ENCODE results near the gene CPNE1. TPM values are rescaled to one million over a fixed set of nuclear protein-coding genes. Genes with fewer than 3 reads are reported as not detected.

Gene CPNE1
- total RNA-seq, 4 donors from 2014 or later: 43.3 to 238 (median 103) TPM

DNA sequence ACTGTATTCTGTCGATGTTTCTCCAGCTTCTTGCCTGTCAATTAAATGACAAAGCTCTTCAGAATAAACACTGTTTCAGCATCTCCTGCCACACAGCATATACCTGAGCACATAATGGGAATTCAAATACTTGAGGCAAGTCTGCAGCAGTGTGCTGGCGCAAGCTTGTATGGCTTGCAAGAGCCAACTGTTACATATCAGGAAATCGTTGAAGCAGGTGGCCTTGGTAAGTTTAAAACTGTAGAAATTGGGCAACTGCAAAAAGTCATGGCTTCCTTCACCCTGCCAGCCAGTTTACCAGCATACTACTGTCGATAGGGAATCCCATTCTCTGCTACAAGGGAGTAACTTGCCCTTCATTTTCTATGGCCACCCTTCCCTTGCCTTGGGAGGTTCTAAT, 23.0 kb downstream of the CPNE1 start:
- Histone ChIP-seq H3K36me3 (no peaks in the 10 kb centered on the region), H3K9me3 (no peaks in the 10 kb centered on the region), H3K4me3 (no peak overlapping the region), H3K4me1 (peaks cover 11% of the 10 kb centered on the region), H3K27ac (no peak overlapping the region), H3K27me3 (no peaks in the 10 kb centered on the region)
- DNase-seq (ENCODE audit: low spot score in 2 of 2): no peak
- WGBS: 88% methylated on average over 4 of the region's 4 CpGs
- no peak for TF ChIP-seq POLR2A (IDR thresholded peaks at IDR 0.05)
- no peak for TF ChIP-seq POLR2AphosphoS5 (IDR thresholded peaks at IDR 0.05)
- TF ChIP-seq EP300 (IDR thresholded peaks at IDR 0.05): no peak
- TF ChIP-seq, protein P1, sequence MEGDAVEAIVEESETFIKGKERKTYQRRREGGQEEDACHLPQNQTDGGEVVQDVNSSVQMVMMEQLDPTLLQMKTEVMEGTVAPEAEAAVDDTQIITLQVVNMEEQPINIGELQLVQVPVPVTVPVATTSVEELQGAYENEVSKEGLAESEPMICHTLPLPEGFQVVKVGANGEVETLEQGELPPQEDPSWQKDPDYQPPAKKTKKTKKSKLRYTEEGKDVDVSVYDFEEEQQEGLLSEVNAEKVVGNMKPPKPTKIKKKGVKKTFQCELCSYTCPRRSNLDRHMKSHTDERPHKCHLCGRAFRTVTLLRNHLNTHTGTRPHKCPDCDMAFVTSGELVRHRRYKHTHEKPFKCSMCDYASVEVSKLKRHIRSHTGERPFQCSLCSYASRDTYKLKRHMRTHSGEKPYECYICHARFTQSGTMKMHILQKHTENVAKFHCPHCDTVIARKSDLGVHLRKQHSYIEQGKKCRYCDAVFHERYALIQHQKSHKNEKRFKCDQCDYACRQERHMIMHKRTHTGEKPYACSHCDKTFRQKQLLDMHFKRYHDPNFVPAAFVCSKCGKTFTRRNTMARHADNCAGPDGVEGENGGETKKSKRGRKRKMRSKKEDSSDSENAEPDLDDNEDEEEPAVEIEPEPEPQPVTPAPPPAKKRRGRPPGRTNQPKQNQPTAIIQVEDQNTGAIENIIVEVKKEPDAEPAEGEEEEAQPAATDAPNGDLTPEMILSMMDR (IDR thresholded peaks at IDR 0.05): no peak

DNA sequence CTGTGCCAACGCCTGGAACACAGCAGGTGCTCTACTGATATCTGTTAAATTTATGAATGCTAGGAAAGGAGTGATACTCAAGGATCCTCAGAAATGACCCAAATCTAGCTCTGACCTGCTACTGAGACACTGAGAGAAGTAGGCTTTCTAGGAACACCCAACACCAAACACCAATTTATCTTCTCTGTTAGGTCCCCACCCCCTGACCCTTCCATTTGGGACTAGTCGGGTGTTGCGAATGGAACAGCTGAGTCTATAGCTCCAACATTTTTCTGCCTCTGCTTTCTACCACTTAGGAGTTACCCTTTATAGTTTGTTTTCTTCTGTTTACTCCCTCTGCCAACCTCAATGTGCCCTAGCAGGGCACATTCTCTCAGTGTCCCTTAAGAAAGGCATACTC, 24.0 kb downstream of the CPNE1 start:
- Histone ChIP-seq H3K9me3 (no peaks in the 10 kb centered on the region), H3K4me3 (no peak overlapping the region), H3K4me1 (peaks cover 16% of the 10 kb centered on the region), H3K36me3 (no peaks in the 10 kb centered on the region), H3K27me3 (no peaks in the 10 kb centered on the region), H3K27ac (no peak overlapping the region)
- WGBS: 78% methylated on average over 3 of the region's 3 CpGs
- TF ChIP-seq POLR2A (IDR thresholded peaks at IDR 0.05): no peak
- no peak for TF ChIP-seq EP300 (IDR thresholded peaks at IDR 0.05)
- no peak for TF ChIP-seq POLR2AphosphoS5 (IDR thresholded peaks at IDR 0.05)
- TF ChIP-seq, protein P1 (IDR thresholded peaks at IDR 0.05): no peak
- no peak for DNase-seq (ENCODE audit: low spot score in 2 of 2)

DNA sequence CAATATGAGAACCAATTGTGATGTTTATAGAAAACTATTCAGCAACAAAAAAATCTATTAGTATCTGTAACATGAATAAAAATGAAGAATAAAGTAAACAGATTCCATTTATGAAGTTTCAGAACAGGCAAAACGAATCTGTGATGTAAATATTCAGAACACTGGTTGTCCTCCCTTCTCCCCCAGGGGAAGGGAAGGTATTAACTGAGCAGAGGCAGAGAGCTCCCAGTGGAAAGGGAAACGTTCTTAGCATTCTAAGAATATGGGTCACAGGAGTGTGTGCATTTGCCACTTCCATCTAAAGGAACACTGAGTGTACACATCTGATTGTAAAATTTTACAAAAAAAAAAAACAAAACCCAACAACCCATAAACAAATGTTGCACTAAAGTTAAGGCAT, 25.9 kb downstream of the CPNE1 start:
- no peak for DNase-seq (ENCODE audit: low spot score in 2 of 2)
- H3K27ac ChIP-seq: no peak overlapping the region
- no peaks in the 10 kb centered on the region for H3K27me3 ChIP-seq
- H3K9me3 ChIP-seq: no peaks in the 10 kb centered on the region
- no peaks in the 10 kb centered on the region for H3K36me3 ChIP-seq
- 39% methylated on average over 2 of the region's 2 CpGs for WGBS
- TF ChIP-seq POLR2AphosphoS5 (IDR thresholded peaks at IDR 0.05): no peak
- TF ChIP-seq EP300 (IDR thresholded peaks at IDR 0.05): no peak
- no peak for TF ChIP-seq POLR2A (IDR thresholded peaks at IDR 0.05)
- TF ChIP-seq, protein P1 (IDR thresholded peaks at IDR 0.05): no peak
- peaks cover 12% of the 10 kb centered on the region for H3K4me1 ChIP-seq
- H3K4me3 ChIP-seq: no peak overlapping the region

DNA sequence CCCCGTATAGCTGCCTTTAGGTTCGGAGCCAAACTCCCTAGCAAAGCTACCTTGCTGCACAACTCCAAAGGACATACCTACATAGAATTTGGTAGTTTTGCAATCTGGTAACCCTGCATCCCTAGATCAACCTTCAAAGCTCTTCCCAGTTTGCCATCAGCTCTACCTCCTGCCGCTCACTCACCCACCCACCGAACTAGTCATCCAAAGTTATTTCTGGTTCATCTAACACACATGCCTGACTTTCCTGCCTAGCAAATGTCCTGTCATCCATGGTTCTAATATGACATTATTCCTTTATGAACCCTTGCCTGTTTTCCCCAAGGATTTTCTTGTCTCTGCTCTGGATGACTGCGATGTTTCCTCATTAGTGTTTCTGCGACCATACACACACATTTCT, 27.4 kb downstream of the CPNE1 start:
- WGBS: 92% methylated on average over 6 of the region's 6 CpGs
- Histone ChIP-seq H3K27me3 (no peaks in the 10 kb centered on the region), H3K4me3 (no peak overlapping the region), H3K4me1 (peaks cover 12% of the 10 kb centered on the region), H3K36me3 (peaks cover 5% of the 10 kb centered on the region), H3K9me3 (no peaks in the 10 kb centered on the region), H3K27ac (no peak overlapping the region)
- TF ChIP-seq, protein P1 (IDR thresholded peaks at IDR 0.05): no peak
- DNase-seq (ENCODE audit: low spot score in 2 of 2): no peak

DNA sequence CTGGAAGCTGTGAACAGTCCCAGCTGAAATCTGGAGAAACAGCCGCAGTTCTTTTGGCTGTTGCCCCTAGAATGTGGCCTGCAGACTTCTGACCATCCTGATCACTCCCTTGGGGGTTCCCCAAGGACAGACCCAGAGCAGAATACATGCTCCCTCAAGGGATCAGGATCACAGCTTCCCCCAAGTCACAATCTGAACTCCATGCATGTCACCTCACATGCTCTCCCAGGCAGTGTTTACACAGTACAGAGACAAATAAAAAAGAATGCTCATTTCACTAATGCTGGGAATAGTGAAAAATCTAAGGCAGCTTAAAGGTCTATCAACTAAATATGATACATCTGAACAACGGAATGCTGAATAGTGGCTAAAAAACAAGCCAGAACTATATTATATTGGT, 28.6 kb downstream of the CPNE1 start:
- peaks cover 17% of the 10 kb centered on the region for H3K36me3 ChIP-seq
- no peak overlapping the region for H3K4me3 ChIP-seq
- no peaks in the 10 kb centered on the region for H3K27me3 ChIP-seq
- no peak for DNase-seq (ENCODE audit: low spot score in 2 of 2)
- no peak overlapping the region for H3K27ac ChIP-seq
- peaks cover 12% of the 10 kb centered on the region for H3K4me1 ChIP-seq
- TF ChIP-seq POLR2A (IDR thresholded peaks at IDR 0.05) (no peak), EP300 (IDR thresholded peaks at IDR 0.05) (no peak), POLR2AphosphoS5 (IDR thresholded peaks at IDR 0.05) (no peak)
- TF ChIP-seq, protein P1 (IDR thresholded peaks at IDR 0.05): no peak
- no peaks in the 10 kb centered on the region for H3K9me3 ChIP-seq
- 83% methylated on average over 2 of the region's 2 CpGs for WGBS
